Suprapubic skin (tissue), 2 donors: Measurements from ENCODE around the gene TSC22D1.

Source experiments
- EP300 ChIP-seq: sonication (generic); formaldehyde crosslinking; IDR thresholded peaks from one replicate; pipeline ENCODE4 v1.6.1; 2017; ENCODE audit warnings: antibody characterized with exemption
- POLR2A ChIP-seq, 2 donors: fragments of 450-650 bp; IDR thresholded peaks; one replicate each; pipeline ENCODE4 v1.6.1; 2017; ENCODE audit warnings: antibody characterized with exemption in 2 of 2, mild to moderate bottlenecking in 2 of 2, moderate library complexity in 2 of 2

GRCh38 chr13:44605721-44606120, 29.6 kb upstream of the TSC22D1 start:
- TF ChIP-seq POLR2A (IDR thresholded peaks at IDR 0.05), result no peak
- no peak for TF ChIP-seq EP300
